OCI-M1 (cell line): ENCODE data around the gene ADAMTS15.
"Not testable (repeated sequence)": the region's sequence is repeated elsewhere in the genome, so short reads cannot be mapped to it uniquely, and the experiment has no call there.

ENCODE experiments used
- DNase-seq: peaks from one replicate; lab custom pipeline; 2025; lab: John Stamatoyannopoulos, UW

Gene ADAMTS15

DNA sequence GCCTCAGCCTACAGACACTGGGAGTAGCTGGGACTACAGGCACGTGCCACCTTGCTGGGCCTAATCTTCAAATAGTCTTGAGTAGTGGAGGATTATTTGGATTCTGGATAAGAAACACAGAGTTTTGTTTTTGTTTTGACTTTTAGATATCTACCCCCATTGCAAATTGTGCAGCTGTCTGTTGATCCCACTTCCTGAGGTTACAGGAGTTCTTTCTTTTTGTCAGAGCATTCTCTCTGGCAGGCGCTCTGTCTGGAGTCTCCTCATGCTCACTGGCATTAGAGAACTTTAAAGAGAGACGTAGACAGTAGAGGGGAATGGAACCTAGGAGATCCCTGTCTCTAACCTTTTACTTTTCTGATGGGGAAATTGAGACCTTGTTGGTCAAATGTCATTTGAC is 12.3 kb upstream of the ADAMTS15 start:
- no peak for DNase-seq

DNA sequence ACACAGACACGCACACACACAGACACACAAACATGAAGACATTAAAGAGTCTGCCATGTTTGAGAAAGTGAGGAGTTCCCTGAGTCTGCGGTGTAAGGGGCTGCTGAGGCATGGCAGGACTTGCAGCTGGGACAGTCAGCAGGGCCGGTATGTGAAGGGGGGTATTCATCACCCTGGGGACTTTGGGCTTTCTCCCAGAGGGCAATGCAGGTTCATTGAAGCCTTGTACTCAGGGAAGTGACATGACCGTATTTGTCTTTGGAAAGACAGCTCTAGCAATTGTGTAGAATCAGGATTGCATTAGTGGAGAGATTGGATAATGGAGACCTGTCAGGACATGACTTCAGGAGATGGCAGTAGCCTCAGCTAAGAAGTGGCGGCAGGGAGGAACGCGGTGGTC is 10.6 kb upstream of the ADAMTS15 start:
- DNase-seq, result no peak

DNA sequence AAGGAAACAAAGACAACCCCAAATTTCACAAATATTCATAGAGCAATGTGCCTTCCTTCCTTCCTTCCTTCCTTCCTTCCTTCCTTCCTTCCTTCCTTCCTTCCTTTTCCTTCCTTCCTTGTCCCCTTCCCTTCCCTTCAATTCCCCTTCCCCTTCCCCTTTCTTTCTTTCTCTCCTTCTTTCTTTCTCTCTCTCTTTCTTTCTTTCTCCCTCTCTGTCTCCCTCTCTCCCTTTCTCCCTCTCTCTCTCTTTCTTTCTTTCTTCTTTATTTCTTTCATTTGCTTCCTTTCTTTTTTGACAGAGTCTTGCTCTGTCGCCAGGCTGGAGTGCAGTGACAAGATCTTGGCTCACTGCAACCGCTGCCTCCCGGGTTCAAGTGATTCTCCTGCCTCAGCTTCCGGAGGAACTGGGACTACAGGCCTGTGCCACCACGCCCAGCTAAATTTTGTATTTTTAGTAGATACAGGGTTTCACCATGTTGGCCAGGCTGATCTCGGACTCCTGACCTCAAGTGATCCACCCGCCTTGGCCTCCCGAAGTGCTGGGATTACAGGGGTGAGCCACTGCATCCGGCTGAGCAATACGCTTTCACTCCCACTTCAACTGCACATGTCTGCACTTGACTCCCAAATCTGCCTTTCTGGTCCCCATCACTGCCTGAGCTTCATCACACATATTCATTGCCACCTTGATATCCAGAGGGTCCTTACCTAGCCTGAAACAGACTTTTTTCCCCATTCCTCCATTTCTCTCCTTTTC is 9.9 kb upstream of the ADAMTS15 start:
- not testable (repeated sequence) for DNase-seq

DNA sequence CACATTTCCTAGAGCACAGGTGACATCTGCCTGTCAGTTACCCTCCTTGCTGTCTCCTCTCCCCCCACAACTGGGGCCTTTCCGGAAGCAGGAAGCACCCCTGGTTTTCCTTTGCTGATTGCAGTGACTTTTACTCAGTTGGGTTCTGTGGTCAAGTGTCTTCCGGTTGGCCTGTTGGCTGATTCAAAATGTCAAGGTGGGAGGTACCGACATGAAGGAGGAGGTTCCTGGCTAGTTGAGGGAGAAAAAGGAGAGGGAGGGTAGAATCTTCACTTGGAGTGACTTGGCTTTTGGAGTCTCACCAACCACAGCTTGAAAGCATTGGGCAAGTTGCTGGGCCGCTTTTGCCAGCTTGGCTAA is 9.3 kb upstream of the ADAMTS15 start:
- DNase-seq, result no peak

DNA sequence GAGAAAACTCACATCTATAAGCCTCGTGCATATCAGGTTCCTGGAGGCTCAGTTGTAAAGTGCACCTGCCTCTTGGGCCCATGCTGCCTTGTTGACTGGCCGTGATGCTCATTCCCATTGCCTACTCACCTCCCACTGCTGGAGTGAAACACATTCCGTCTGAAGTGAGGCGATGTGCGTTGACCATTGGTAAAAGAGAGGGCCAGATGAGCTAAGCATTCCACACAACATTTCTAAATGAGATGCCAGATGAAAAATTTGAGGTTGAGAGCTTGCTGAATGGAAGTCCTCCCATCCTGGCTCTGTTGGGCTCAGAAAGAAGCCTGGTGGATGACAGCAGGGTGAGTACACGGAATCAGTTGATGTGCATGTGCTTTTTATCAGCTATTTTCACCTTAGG is 8.6 kb upstream of the ADAMTS15 start:
- no peak for DNase-seq

DNA sequence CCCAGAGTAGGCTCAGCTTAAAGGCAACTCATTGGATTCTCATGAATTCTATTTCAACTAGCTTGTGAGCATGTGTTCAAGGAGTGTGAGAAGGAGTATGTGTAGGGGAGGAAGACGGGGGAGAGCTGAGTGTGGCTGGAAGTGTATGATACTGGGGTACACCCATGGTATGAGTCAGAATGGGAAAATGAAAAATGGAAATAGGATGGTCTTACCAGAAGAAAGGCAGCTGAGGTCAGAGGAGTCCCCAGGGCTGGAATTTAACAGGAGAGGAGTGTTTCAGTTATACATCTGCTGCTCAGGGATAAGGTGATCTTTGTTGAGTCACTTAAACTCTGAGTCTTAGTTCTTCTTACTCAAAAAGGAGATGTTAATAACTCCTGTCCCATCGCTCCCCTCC is 6.7 kb upstream of the ADAMTS15 start:
- no peak for DNase-seq

DNA sequence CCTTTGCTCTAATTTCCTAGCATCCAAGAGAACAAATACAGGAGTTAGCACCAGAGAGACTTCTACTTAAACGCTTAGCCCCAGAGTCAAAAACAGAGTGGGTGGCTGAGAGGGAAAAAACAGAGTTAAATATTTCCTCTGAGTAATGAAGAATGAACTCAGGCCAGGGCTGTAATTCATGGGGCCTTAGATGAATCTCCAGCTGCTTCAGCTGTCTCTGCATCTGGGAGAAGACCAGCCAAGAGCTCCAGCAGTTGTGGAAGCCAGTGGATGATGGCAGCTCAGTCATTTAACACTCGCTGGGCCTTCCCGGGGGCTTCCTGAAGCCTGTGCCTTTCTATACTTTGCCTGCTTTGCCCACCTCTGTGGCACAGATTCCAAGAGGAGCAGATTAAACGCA is 5.7 kb upstream of the ADAMTS15 start:
- no peak for DNase-seq

DNA sequence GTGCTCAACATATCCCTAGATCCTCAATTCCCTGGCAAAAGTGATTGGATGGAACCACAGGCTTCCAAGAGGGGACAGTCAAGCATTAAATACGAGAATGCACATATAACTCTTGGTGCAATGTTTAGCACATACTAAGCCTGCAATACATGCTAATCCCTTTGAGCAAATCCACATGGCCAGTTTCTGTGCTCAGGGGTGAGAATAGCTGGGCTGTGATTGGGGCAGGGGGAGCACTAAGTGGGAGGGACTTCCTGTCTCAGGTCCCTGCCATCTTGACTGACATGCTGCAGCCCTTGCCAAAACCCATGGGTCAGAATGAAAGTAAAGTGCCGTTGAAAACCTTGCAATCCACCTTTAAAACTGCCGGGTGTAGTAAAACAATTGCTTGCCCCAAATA is 2.7 kb upstream of the ADAMTS15 start:
- no peak for DNase-seq

DNA sequence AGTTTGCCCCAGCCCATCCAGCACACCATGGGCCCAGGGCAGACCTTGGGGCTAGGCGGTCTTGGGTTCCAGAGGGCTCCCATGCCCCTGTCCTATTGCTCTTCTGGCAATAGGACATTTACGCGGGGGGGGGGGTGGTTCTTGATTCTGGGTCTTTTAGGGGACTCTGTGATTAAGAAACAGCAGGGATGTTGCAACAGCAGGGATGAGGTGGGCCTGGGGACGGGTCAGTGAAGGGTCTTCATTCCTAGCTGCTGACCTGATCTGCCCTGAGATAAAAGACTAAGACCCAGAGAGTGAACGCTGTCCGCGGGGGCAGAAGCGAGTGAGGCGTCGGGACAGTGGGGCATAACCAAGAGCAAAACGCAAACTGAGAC is 418 bp upstream of the ADAMTS15 start:
- DNase-seq, result no peak

DNA sequence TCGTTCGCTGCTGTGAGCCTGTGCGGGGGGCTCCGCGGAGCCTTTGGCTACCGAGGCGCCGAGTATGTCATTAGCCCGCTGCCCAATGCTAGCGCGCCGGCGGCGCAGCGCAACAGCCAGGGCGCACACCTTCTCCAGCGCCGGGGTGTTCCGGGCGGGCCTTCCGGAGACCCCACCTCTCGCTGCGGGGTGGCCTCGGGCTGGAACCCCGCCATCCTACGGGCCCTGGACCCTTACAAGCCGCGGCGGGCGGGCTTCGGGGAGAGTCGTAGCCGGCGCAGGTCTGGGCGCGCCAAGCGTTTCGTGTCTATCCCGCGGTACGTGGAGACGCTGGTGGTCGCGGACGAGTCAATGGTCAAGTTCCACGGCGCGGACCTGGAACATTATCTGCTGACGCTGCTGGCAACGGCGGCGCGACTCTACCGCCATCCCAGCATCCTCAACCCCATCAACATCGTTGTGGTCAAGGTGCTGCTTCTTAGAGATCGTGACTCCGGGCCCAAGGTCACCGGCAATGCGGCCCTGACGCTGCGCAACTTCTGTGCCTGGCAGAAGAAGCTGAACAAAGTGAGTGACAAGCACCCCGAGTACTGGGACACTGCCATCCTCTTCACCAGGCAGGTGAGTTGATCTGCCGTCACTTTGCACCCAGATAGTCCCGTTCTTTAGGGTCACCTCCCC is 1.0 kb downstream of the ADAMTS15 start:
- no peak for DNase-seq

DNA sequence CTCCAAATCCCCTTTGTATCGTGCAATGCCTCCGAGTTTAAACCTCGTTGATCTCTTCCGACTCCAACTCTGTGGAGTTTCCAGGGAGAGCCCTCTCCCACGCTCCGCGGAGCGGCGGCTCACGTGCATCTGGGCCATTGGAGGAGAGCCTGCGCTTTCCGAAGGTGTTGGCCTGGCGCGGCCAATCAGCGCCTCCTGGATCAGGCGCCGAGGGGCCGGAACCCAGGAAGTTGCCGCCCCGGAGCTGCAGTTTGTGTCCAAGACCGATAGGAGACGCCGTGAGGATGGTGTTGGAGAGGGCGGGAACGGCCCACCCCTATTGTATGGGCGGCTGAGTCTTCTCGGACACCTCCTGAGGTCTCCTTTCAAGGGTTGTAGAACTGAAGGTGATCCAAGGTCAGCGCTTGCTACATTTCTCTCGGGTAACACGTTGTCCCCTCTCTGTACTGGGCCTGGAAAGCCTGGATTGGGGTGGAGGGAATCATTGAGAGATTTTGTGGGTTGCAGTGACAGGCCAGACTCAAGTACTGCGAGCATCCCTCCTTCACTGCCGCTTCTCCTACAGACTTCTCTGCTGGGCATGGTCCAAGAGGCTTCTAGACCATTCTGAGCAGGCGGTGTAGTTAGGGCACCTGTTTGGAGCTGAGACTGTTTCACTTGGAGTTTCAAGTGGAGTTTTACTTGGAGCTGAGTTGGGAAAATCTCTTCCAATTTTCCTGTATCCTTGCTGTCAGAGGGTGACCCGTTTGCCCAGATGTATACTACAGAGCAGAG is 1.7 kb downstream of the ADAMTS15 start:
- DNase-seq, result no peak

DNA sequence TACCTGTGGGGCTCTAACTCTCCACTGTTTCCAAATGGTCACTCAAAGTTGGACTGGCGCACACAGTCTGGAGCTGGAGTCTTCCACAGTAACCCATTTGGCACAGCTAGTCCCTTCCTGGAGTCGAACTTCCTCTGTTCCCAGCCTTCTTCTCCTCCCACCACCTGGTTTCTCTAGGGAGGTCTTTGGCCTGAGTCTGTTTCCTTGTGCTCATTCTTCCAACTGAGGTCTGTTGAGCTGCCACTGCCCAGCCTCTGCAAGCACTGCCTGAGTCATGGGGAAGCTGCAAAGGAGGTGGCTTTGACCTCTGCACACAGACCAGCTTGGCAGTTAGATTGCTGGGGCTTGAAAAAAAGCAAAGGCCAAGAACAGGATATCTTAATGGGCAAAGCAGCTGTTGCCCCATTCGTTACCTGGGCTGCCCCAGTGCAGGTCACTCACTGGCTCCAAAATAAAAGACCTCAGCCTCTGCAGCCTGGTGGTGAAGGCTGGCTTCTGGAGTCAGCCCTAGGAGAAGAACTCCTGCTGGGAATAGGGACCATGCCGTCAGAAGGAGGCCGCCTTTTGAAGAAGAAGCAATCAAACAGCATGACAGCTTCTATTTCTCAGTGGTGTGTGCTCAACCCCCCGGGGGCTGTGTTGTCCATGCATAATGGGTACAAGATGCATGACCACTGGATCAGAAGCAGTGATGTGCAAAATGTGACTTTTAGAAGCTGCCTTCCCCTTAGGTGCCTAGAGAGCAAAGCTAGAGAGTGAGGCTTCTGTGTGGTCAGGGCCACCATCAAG is 3.0 kb downstream of the ADAMTS15 start:
- DNase-seq, result no peak

DNA sequence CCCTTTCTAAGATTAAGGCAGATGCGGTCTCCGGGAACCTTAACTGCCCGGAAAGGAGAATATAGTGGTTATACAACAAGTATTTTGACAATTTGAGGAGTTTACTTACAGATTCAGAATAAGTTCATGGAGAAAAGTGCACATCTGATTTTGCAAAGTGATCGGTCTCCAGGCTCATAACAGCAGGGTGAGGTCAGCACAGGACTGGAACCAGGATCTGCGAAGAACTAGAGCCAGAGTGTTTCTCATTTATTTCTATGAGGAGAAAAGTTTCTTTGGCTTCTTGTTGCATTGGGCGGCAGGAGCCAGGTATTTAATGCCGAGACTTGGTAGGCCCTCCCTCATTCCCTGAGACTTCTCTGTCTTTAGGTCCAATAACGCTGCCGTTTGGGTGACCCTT is 3.7 kb downstream of the ADAMTS15 start:
- no peak for DNase-seq

DNA sequence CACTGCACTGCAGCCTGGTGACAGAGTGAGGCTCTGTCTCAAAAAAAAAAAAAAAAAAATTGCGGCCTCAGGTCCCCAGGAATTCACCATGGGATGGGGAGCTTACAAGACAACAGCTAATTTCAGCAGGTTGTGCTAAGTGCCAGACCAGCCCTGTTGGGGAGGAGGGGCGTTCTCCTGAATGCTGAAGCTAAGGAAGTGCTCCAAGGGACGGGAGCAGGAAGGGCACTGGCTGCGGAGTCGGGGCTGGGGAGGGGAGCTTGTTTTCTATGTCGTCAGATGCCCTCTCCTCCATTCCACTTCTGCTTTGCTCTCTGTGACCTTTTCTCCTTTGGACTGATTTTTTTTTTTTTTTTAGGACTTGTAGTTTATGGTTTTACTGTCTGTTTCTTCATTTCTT is 4.5 kb downstream of the ADAMTS15 start:
- DNase-seq, result no peak

DNA sequence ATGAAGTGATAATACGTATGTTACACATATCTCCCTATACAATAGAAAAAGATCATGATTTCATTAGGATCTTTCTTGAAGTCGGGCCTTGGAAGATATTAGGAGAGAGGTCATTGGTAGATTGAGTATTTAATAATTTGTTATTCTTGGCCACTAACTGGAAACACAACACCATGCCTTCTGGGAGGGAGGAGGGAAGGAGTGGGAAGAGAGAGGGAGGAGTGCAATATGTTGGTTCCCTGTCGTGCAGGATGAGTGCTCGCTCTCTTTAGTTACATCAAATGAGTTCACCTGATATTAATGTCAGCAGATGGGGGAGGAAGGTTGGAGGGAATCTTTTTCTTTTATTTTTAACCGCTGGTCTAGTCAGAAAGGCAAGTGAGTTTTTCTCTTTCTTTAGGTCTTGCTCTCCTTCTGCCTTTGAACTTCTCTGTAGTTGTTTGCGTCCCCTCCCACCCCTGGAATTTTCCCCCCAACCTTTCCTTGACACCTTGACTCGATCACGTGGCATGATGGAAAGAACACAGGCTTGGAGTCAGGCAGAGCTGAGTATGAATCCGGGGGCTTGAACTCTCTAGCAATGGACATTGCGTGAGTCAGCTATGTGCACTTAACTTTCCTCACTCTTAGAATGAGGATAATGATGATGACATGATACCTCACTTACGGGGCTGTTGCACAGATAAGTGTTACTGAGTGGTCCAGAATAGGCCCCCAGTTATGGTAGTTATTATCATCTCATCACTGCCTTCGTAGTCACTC is 6.2 kb downstream of the ADAMTS15 start:
- no peak for DNase-seq

DNA sequence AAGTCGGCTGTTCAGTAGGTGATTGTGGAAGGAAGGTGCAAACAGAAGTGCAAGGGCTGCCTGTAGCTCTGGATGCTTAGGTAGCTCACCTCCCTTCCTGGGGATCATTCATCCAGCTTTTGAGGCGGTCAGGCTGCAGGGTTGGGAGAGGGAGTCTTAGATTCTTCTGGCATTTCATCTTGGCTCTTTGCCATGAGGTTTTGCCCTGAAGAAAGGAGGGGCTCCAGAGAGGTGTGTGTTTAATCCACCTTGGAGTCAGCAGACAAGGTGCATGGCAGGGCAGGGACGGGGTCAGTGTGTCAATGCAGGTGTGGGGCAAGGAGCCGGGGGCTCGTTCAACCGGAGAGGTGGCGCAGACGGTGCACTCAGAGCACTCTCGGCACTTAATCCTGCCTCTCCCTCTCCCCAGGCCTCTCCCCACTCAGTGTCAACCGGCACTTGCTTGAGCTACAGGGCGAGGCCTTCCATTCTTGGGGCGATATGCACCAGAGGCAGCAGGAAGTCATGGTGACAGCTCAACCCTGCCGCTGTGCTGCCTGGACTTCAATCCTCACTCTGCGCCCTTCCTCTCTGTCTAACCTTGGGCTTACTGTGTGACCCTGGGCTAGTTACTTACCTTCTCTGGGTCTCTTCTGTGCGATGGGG is 7.2 kb downstream of the ADAMTS15 start:
- no peak for DNase-seq

DNA sequence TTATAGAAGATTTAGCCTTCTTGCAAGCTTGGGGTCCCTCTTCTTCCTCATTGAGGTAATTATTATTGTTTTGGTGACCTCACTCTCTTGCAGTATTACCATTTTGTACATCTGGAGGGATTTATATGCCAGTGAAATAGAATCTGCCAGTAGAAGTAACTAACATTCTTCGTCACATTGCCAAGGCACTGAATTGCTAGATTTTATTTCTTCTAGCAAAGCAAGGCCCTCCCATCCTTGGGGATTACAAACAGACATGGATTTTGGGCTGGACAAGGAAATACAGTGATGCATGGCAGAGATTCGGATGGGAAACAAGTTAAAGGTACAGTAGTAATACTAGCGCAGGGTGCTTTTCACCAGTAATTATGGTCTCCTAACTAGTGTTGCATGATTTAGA is 7.8 kb downstream of the ADAMTS15 start:
- DNase-seq, result no peak

DNA sequence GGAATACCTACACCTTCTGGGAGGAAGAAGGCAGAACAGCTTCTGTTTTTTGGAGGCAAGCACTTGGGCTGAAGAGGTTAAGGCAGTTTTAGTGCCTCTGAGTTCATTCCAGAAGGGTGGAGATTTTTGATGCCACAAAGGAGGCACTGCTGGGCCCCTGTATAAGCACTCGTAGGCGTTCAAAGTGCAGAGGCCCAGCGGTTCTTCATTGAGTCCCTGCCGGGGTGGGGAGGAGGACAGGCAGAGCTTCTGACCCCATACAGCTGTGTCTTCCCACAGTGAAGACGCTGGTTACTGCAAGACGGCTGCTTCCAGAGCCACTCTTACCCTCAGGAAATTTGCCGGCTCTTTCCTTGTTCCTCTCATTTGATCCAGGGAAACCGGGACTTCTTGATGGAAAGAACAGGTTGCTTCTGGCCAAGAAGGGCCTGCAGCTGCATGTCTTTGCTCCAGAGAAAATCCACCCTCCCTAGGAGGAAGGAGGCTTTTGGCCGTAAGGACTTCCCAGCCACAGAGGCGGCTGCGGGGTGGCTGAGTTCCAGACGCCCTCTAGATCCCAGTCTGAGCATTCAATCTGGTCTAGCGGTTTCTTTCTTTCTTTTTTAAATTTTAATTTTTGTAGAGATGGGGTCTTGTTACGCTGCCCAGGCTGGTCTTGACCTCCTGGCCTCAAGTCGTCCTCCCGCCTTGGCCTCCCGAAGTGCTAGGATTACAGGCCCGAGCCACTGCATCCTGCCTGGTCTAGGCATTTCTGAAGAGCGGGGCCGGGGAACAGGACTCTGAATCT is 9.4 kb downstream of the ADAMTS15 start:
- no peak for DNase-seq

DNA sequence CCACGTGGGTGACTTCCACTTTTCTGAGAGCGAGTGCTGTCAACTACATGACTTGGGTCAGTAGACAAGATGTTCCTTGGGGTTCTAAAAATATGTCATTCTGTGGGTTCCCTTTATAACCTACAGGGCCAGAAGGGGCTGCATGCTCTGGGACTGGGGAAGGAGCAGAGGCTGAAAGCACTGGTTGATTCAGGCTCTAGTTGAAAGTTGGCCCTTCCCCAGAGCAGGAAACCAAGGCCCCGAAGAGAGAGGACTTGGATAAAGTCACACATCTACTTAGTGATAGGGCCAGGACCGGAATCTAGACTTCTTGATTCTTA is 9.9 kb downstream of the ADAMTS15 start:
- DNase-seq, result no peak

DNA sequence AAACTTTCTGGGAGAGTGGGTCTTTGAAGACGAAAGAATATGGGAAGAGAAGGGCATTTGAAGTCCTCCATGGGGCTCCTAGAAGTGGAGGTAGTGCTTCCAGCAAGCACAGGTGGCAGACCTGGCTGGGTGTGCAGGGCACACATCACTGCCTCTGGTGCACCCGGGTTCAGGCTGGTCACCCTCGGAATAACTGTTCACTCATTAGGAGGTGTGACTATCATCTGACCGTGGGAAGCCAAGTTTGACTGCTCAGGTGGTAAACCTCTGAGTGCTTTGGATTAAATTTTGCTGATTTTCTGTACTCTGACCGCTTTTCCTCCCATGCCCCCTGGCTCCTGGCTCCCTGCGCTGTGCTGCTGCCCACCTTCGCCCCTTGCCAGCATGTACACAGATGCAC is 11.1 kb downstream of the ADAMTS15 start:
- DNase-seq, result no peak
